ENCODE data around the gene RASSF5. TPM values are rescaled to one million over a fixed set of nuclear protein-coding genes. Genes with fewer than 3 reads are reported as not detected.

RASSF5 gene
- total RNA-seq, 1 experiment from 2014 or later: 27.2 TPM

DNA sequence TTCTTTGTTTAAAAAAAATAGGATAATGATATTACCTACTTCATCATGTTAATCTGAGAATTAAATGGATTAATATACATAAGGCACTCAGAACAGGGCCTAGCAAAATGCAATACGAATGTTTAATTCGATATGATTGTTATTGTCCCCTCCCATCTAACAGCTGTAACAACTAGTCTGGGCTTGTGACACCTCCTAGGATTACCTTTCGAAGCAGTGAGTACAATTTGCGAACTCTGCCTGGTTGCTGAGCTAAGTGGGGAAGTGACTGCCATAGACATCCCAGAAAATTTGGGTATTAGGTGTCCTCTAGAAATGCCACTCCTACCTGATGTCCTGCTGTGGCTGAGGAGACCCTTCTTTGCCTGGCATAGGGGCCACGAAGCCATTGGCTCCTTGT, 3.0 kb downstream of the RASSF5 start:
- H4K20me1 ChIP-seq (ENCODE audit: insufficient read depth, low read depth, low read length): no peaks in the 10 kb centered on the region; the same call in 1 of the 2 replicates
- H3K27ac ChIP-seq (ENCODE audit: low read length): no peak overlapping the region
- no peak overlapping the region for H2AFZ ChIP-seq (ENCODE audit: low read length)
- H3K79me2 ChIP-seq (ENCODE audit: low read length): no peaks in the 10 kb centered on the region
- no peaks in the 10 kb centered on the region for H3K4me1 ChIP-seq (ENCODE audit: low read length)
- H3K9ac ChIP-seq (ENCODE audit: low read length): no peak overlapping the region
- no peaks in the 10 kb centered on the region for H3K27me3 ChIP-seq (ENCODE audit: low read length)
- H3K36me3 ChIP-seq (ENCODE audit: insufficient read depth, low read length): no peaks in the 10 kb centered on the region
- H3K9me2 ChIP-seq (replicated peaks; ENCODE audit: insufficient read depth, low read length): no peaks in the 10 kb centered on the region
- no peak overlapping the region for H3K4me2 ChIP-seq (ENCODE audit: low read depth, low read length, poor library complexity, severe bottlenecking)
- no peak overlapping the region for H3K4me3 ChIP-seq (ENCODE audit: low read length)
- no peak for DNase-seq
- H3K9me3 ChIP-seq (ENCODE audit: low read length): no peaks in the 10 kb centered on the region

DNA sequence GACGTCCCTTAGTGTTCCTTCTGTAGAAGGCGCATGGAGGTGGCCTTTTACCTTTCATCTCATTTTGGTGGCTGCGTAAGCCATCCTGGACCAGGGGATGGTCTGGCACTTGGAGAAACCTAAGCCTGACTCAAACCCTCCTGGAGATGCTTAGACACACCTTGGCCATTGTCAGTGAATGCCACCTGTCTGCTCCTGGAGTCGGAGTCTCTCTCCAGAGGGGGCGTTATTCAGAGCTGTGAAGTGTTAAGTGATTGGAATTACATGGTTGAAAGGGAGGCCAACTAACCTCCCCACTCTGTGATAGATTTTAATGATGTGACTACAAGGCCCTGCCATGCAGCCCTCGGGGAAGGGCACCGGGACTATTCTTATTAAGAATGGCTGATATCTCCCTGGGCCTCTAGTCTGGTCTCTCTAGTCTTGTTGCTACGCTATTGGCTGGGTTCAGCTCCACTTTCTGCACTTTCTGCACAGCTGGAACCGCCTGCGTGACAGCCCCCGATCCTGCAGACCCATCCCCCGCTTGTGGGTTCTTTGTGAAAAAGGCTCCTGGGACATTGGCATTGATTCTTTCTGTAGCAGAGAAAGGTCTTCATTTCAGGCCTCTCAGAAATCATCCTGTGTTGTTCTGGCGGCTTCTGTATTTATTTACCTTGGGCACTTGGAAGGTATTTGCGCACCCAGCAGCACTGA, 4.2 kb downstream of the RASSF5 start:
- no peaks in the 10 kb centered on the region for H3K9me3 ChIP-seq (ENCODE audit: low read length)
- no peak overlapping the region for H2AFZ ChIP-seq (ENCODE audit: low read length)
- no peaks in the 10 kb centered on the region for H3K4me1 ChIP-seq (ENCODE audit: low read length)
- H3K79me2 ChIP-seq (ENCODE audit: low read length): no peaks in the 10 kb centered on the region
- no peak overlapping the region for H3K9ac ChIP-seq (ENCODE audit: low read length)
- H3K4me2 ChIP-seq (ENCODE audit: low read depth, low read length, poor library complexity, severe bottlenecking): no peak overlapping the region
- H3K27me3 ChIP-seq (ENCODE audit: low read length): no peaks in the 10 kb centered on the region
- H3K9me2 ChIP-seq (replicated peaks; ENCODE audit: insufficient read depth, low read length): no peaks in the 10 kb centered on the region
- no peak overlapping the region for H3K4me3 ChIP-seq (ENCODE audit: low read length)
- no peak for DNase-seq
- no peaks in the 10 kb centered on the region; the same call in 1 of the 2 replicates for H4K20me1 ChIP-seq (ENCODE audit: insufficient read depth, low read depth, low read length)
- no peak overlapping the region for H3K27ac ChIP-seq (ENCODE audit: low read length)
- H3K36me3 ChIP-seq (ENCODE audit: insufficient read depth, low read length): no peaks in the 10 kb centered on the region

DNA sequence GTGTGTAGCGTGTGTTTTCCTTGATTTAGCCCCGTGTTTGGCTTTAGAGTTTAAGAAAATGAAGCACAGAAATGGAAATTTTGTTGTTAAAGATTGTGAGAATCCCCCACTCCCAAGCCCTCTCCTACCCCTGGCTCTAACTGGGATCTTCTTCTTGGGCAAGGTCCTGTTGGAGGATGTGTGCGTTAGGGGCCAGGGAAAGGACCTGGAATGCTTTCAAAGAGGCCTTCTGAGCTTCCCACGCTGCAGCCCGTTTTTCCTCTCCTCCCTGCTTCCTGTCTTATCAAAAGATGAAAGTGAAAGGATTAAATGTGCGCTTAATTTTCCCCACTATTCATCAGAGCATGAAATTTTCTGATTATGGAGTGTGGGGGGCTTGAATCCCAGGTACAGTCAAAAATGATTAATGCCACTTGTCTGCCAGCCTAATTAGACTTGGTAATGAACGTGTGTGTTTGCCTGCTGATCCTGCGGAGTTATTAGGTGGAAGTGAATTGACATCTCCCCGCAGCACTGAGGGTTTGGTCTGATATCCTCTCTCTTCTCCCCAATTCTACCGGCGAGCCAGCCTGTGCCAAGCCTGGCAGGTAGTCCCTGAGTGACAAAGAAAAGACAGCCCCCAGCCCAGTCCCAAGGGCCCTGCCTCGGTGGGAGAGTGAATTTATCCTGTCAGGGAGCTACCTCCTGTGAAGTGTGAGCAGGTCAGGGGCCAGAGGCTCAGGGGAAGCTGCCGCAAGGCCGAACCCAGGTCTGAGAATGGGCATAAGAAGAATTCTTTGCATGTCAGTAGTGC, 4.9 kb downstream of the RASSF5 start:
- no peak for DNase-seq
- H3K9ac ChIP-seq (ENCODE audit: low read length): no peak overlapping the region
- no peaks in the 10 kb centered on the region for H3K9me2 ChIP-seq (replicated peaks; ENCODE audit: insufficient read depth, low read length)
- H2AFZ ChIP-seq (ENCODE audit: low read length): no peak overlapping the region
- H4K20me1 ChIP-seq (ENCODE audit: insufficient read depth, low read depth, low read length): no peaks in the 10 kb centered on the region; the same call in 1 of the 2 replicates
- no peaks in the 10 kb centered on the region for H3K36me3 ChIP-seq (ENCODE audit: insufficient read depth, low read length)
- no peaks in the 10 kb centered on the region for H3K4me1 ChIP-seq (ENCODE audit: low read length)
- H3K27ac ChIP-seq (ENCODE audit: low read length): no peak overlapping the region
- H3K4me2 ChIP-seq (ENCODE audit: low read depth, low read length, poor library complexity, severe bottlenecking): no peak overlapping the region
- no peaks in the 10 kb centered on the region for H3K27me3 ChIP-seq (ENCODE audit: low read length)
- H3K4me3 ChIP-seq (ENCODE audit: low read length): no peak overlapping the region
- no peaks in the 10 kb centered on the region for H3K9me3 ChIP-seq (ENCODE audit: low read length)
- no peaks in the 10 kb centered on the region for H3K79me2 ChIP-seq (ENCODE audit: low read length)

DNA sequence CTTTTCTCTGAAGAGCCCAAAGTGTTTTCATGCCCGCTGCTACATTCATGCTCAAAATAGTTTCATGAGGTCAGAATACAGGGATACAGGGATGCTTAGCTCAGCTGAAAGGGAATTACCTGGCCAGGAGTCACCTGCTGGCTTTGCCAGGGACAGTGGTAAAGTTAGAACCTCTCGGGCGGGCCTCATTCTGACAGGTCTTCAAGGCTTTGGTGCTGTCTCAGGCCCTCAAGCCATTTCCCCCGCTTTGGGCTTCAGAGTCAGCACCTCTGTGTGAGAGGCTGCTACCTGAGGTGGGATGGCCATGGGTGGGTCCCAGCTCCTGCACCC, 5.5 kb downstream of the RASSF5 start:
- H3K9ac ChIP-seq (ENCODE audit: low read length): no peak overlapping the region
- H2AFZ ChIP-seq (ENCODE audit: low read length): no peak overlapping the region

DNA sequence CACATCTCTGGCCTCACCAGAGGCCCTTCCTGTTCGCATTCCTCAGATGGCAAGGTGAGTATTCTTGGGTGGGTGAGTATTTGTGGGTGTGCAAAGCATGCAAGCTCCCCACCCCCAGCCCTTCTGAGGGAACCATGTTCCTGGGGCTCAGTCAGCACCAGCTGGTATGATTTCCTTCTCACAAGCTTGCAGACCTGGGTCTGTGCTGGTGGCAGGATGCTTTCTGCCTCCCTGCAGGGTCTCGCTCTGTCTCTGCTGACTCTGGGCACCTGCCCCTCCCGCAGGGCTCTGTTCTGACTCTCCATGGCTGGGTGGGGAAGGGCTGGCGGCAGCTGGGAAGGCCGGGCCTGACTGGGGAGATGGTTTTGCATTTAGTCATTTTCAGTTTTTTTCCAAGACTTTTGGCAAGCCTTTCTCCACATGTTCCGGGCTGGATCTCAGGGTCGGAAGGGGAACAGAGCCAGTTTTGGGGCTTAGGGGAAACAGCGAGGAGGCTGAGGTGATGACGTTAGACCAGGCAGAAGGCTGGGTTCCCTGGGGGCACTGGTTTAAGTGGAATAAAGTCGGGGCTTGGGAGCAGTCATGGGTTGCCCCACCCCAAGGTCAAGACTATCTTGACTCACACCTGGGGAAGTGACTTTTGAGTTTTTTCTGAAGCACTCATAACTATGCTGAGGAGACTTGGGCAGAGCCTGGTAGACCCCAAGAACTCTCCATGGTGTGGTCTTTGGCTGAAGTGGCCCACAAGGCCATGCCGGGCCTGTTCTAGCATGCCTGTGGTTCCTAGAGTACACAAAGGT, 6.2 kb downstream of the RASSF5 start:
- no peaks in the 10 kb centered on the region for H3K9me2 ChIP-seq (replicated peaks; ENCODE audit: insufficient read depth, low read length)
- H4K20me1 ChIP-seq (ENCODE audit: insufficient read depth, low read depth, low read length): no peaks in the 10 kb centered on the region; the same call in 1 of the 2 replicates
- no peak overlapping the region for H3K4me2 ChIP-seq (ENCODE audit: low read depth, low read length, poor library complexity, severe bottlenecking)
- H3K27ac ChIP-seq (ENCODE audit: low read length): no peak overlapping the region
- H3K4me1 ChIP-seq (ENCODE audit: low read length): no peaks in the 10 kb centered on the region
- no peaks in the 10 kb centered on the region for H3K27me3 ChIP-seq (ENCODE audit: low read length)
- no peak for DNase-seq
- no peak overlapping the region for H3K4me3 ChIP-seq (ENCODE audit: low read length)
- H3K79me2 ChIP-seq (ENCODE audit: low read length): no peaks in the 10 kb centered on the region
- no peaks in the 10 kb centered on the region for H3K36me3 ChIP-seq (ENCODE audit: insufficient read depth, low read length)
- no peaks in the 10 kb centered on the region for H3K9me3 ChIP-seq (ENCODE audit: low read length)
- no peak overlapping the region for H3K9ac ChIP-seq (ENCODE audit: low read length)
- no peak overlapping the region for H2AFZ ChIP-seq (ENCODE audit: low read length)

More for the DNA sequence above, 5.5 kb downstream of the RASSF5 start:
- Histone ChIP-seq H3K27ac (ENCODE audit: low read length) (no peak overlapping the region), H3K9me2 (replicated peaks; ENCODE audit: insufficient read depth, low read length) (no peaks in the 10 kb centered on the region), H3K4me2 (ENCODE audit: low read depth, low read length, poor library complexity, severe bottlenecking) (no peak overlapping the region), H3K4me1 (ENCODE audit: low read length) (no peaks in the 10 kb centered on the region), H3K79me2 (ENCODE audit: low read length) (no peaks in the 10 kb centered on the region), H3K9me3 (ENCODE audit: low read length) (no peaks in the 10 kb centered on the region), H3K4me3 (ENCODE audit: low read length) (no peak overlapping the region), H4K20me1 (ENCODE audit: insufficient read depth, low read depth, low read length) (no peaks in the 10 kb centered on the region; the same call in 1 of the 2 replicates), H3K36me3 (ENCODE audit: insufficient read depth, low read length) (no peaks in the 10 kb centered on the region), H3K27me3 (ENCODE audit: low read length) (no peaks in the 10 kb centered on the region)
- no peak for DNase-seq

DNA sequence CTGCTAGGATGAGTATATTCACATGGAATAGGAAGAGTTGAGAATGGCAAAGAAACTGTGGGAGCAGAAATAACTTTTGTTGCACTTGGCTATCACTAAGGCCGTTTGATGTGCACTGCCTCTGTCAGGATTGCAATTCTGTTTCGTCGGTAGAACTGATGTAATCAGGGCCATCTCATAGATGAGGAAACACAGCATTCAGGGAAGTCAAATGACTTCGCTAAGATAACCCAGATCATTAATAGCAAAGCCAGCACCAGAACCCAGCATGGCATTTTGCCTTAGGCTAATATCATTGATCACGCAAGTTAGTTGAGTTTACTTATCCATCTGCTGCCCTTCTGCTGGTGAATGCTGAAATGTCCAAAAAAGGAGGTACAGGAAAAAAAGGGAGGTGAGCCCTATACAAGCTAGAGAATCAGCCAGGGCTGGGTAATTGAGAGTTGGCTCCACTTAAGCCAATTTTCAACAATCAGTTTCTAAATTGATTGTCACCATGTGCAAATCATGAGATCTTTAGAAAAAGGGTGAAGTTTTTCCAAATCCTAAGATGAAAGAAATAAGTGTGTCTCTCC, 7.6 kb downstream of the RASSF5 start:
- Histone ChIP-seq H3K27ac (ENCODE audit: low read length) (no peak overlapping the region), H3K9me2 (replicated peaks; ENCODE audit: insufficient read depth, low read length) (no peaks in the 10 kb centered on the region), H2AFZ (ENCODE audit: low read length) (no peak overlapping the region), H3K36me3 (ENCODE audit: insufficient read depth, low read length) (no peaks in the 10 kb centered on the region), H3K9me3 (ENCODE audit: low read length) (no peaks in the 10 kb centered on the region), H3K9ac (ENCODE audit: low read length) (no peak overlapping the region), H3K27me3 (ENCODE audit: low read length) (no peaks in the 10 kb centered on the region), H3K79me2 (ENCODE audit: low read length) (no peaks in the 10 kb centered on the region), H3K4me3 (ENCODE audit: low read length) (no peak overlapping the region), H3K4me2 (ENCODE audit: low read depth, low read length, poor library complexity, severe bottlenecking) (no peak overlapping the region), H3K4me1 (ENCODE audit: low read length) (no peaks in the 10 kb centered on the region), H4K20me1 (ENCODE audit: insufficient read depth, low read depth, low read length) (no peaks in the 10 kb centered on the region; the same call in 1 of the 2 replicates)
- DNase-seq: no peak

DNA sequence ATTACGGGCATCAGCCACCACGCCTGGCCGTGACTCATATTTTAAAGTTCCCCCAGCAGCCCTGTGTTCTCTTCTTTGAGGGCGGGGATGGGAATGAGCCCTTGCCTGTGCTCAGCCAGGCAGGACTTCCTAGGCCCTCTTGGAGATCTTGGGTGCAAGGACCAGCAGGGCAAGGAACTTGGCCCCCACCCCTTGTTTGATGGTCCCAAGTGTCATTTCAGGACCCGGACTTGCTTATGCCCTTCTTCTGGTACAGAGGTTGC, 9.3 kb downstream of the RASSF5 start:
- no peak overlapping the region for H2AFZ ChIP-seq (ENCODE audit: low read length)
- no peaks in the 10 kb centered on the region for H3K4me1 ChIP-seq (ENCODE audit: low read length)
- no peak overlapping the region for H3K4me2 ChIP-seq (ENCODE audit: low read depth, low read length, poor library complexity, severe bottlenecking)
- no peaks in the 10 kb centered on the region for H3K27me3 ChIP-seq (ENCODE audit: low read length)
- DNase-seq: no peak
- no peaks in the 10 kb centered on the region for H3K79me2 ChIP-seq (ENCODE audit: low read length)
- H3K4me3 ChIP-seq (ENCODE audit: low read length): no peak overlapping the region
- H3K27ac ChIP-seq (ENCODE audit: low read length): no peak overlapping the region
- no peaks in the 10 kb centered on the region for H3K9me3 ChIP-seq (ENCODE audit: low read length)
- no peak overlapping the region for H3K9ac ChIP-seq (ENCODE audit: low read length)
- H3K36me3 ChIP-seq (ENCODE audit: insufficient read depth, low read length): no peaks in the 10 kb centered on the region
- no peaks in the 10 kb centered on the region; the same call in 1 of the 2 replicates for H4K20me1 ChIP-seq (ENCODE audit: insufficient read depth, low read depth, low read length)
- no peaks in the 10 kb centered on the region for H3K9me2 ChIP-seq (replicated peaks; ENCODE audit: insufficient read depth, low read length)

DNA sequence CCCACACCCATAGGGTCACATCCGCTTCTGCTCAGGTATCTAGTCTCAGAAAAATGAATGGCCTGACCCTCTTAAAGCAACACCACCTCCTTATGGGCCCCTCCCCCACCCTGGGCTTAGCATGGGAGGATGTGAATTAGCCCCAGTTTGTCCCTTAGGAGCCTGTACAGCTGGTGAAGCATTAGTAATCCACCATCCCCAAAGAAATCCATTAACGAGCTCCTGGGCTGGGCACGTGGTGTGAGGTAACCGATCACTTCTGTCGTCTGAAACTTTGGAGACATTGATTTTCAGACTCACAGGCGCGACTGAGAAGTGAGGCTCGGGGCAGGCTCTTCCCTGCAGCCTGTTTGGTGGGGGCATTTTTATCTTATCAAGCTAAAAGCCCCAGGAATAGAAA, 10.5 kb downstream of the RASSF5 start:
- no peaks in the 10 kb centered on the region for H3K36me3 ChIP-seq (ENCODE audit: insufficient read depth, low read length)
- no peak for DNase-seq
- H3K27me3 ChIP-seq (ENCODE audit: low read length): no peaks in the 10 kb centered on the region
- no peak overlapping the region for H3K27ac ChIP-seq (ENCODE audit: low read length)
- H3K9me2 ChIP-seq (replicated peaks; ENCODE audit: insufficient read depth, low read length): no peaks in the 10 kb centered on the region
- no peaks in the 10 kb centered on the region for H3K4me1 ChIP-seq (ENCODE audit: low read length)
- H3K79me2 ChIP-seq (ENCODE audit: low read length): no peaks in the 10 kb centered on the region
- H4K20me1 ChIP-seq (ENCODE audit: insufficient read depth, low read depth, low read length): no peaks in the 10 kb centered on the region; the same call in 1 of the 2 replicates
- no peak overlapping the region for H3K4me2 ChIP-seq (ENCODE audit: low read depth, low read length, poor library complexity, severe bottlenecking)
- H2AFZ ChIP-seq (ENCODE audit: low read length): no peak overlapping the region
- H3K9ac ChIP-seq (ENCODE audit: low read length): no peak overlapping the region
- no peaks in the 10 kb centered on the region for H3K9me3 ChIP-seq (ENCODE audit: low read length)
- H3K4me3 ChIP-seq (ENCODE audit: low read length): no peak overlapping the region
